GM12891 (cell line): ENCODE data around the gene SELENOS.

Experiments used
- POLR2A ChIP-seq: IDR thresholded peaks from 2 replicates; pipeline ENCODE4 v1.6.1; 2011; ENCODE audit warnings: low read depth, low read length, control low read depth
- POLR2AphosphoS5 ChIP-seq: IDR thresholded peaks from 2 replicates; pipeline ENCODE4 v1.6.1; 2011; ENCODE audit warnings: low read depth, low read length, control low read depth
- TAF1 ChIP-seq: IDR thresholded peaks from 2 replicates; pipeline ENCODE4 v1.6.1; 2011; ENCODE audit warnings: low read depth, low read length, control low read depth

DNA sequence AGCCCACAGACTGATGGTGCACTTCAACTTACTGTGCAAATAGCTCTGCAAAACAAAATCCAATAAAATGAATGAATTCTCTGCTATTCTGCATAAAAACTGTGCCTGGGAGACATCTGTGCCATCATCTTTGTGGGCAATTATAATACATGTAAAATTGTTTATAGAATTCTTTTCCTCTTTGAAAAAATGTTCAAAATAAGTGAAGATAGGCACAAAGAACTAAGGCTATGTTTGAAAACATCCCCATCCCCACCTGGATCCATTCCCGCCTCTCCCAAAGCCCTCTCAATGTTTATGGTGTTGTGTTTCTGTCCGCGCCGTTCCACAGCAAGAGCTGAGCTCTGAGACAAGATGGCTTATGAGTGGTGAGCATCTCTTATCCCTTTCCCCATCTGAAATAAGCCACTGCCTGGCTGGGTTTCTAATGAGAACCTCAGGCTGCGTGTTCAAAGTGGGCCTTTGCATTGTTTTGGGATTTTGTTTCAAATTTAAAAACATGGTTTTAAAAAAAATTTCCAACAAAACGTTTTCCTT lies 40.1 kb upstream of the SELENOS start:
- TF ChIP-seq POLR2AphosphoS5 (no peak), TAF1 (no peak), POLR2A (no peak)
